SW 1271 (cell line): ENCODE results near the gene ARHGEF18.

Experiments
- DNase-seq, 2 experiments: peaks; one replicate each; lab custom pipeline; 2025; lab: John Stamatoyannopoulos, UW

ARHGEF18 gene

GRCh38 chr19:7385062-7385461 is 36.3 kb downstream of the ARHGEF18 start:
- DNase-seq = no peak

- DNase-seq = no peak
Observed at GRCh38 chr19:7386308-7386707, 37.6 kb downstream of the ARHGEF18 start.

GRCh38 chr19:7386769-7387168 is 38.0 kb downstream of the ARHGEF18 start:
- no peak for DNase-seq

- DNase-seq = no peak
Observed at GRCh38 chr19:7391218-7391670, 42.5 kb downstream of the ARHGEF18 start.

- no peak for DNase-seq
Observed at GRCh38 chr19:7393459-7393858, 44.7 kb downstream of the ARHGEF18 start.

GRCh38 chr19:7393939-7394730 is 45.4 kb downstream of the ARHGEF18 start:
- DNase-seq = no peak

- DNase-seq = peak in 1 of 2 experiments; percentile 75
Observed at GRCh38 chr19:7394731-7395359, 46.1 kb downstream of the ARHGEF18 start.

- DNase-seq = no peak
Observed at GRCh38 chr19:7395360-7396066, 46.8 kb downstream of the ARHGEF18 start.

- peak; percentile 70 to 90 for DNase-seq
Observed at GRCh38 chr19:7397687-7398086, 49.0 kb downstream of the ARHGEF18 start.
